Fibroblast of skin of right quadriceps (primary cell): ENCODE data around the gene RPL26.
"Not testable (repeated sequence)": the region's sequence is repeated elsewhere in the genome, so short reads cannot be mapped to it uniquely, and the experiment has no call there.

Experiments used
- DNase-seq: peaks from one replicate; pipeline ENCODE4 v3.0.0-alpha.2; 2013

RPL26 gene

GRCh38 chr17:8362651-8363332 is 20.2 kb downstream of the RPL26 start:
- DNase-seq, result no peak

- no peak for DNase-seq
These were observed 22.2 kb downstream of the RPL26 start for GRCh38 chr17:8360751-8361150.

GRCh38 chr17:8360260-8360659 is 22.7 kb downstream of the RPL26 start:
- DNase-seq, result no peak

- DNase-seq, result peak; percentile 84
These were observed 23.2 kb downstream of the RPL26 start for GRCh38 chr17:8359769-8360168.

- DNase-seq, result no peak
These were observed 25.1 kb downstream of the RPL26 start for GRCh38 chr17:8357910-8358309.

- DNase-seq, result no peak
These were observed 28.8 kb downstream of the RPL26 start for GRCh38 chr17:8354236-8354635.

- no peak for DNase-seq
These were observed 29.3 kb downstream of the RPL26 start for GRCh38 chr17:8353736-8354135.

- DNase-seq, result no peak
These were observed 32.7 kb downstream of the RPL26 start for GRCh38 chr17:8350339-8350738.

GRCh38 chr17:8347001-8347400 is 36.0 kb downstream of the RPL26 start:
- not testable (repeated sequence) for DNase-seq

GRCh38 chr17:8345951-8346665 is 36.9 kb downstream of the RPL26 start:
- no peak for DNase-seq

GRCh38 chr17:8345052-8345690 is 37.8 kb downstream of the RPL26 start:
- DNase-seq, result no peak

GRCh38 chr17:8341456-8341855 is 41.5 kb downstream of the RPL26 start:
- peak; percentile 29 for DNase-seq

- no peak for DNase-seq
These were observed 43.5 kb downstream of the RPL26 start, which contains the start of gene ODF4 for GRCh38 chr17:8339540-8339939. TSS of gene ODF4 (plus strand) at chr17:8339840. CDS start at chr17:8340052, 212 bp downstream.

GRCh38 chr17:8338753-8339140 is 44.2 kb downstream of the RPL26 start:
- peak; percentile 15 for DNase-seq

GRCh38 chr17:8337802-8338752 is 44.9 kb downstream of the RPL26 start:
- no peak for DNase-seq

- no peak for DNase-seq
These were observed 49.7 kb downstream of the RPL26 start for GRCh38 chr17:8333281-8333680.

- no peak for DNase-seq
These were observed 50.3 kb downstream of the RPL26 start for GRCh38 chr17:8332688-8333087.

- DNase-seq, result no peak
These were observed 50.9 kb downstream of the RPL26 start for GRCh38 chr17:8332128-8332527.
